Activated CD4-positive, alpha-beta T cell treated with anti-CD3 and anti-CD28 coated beads, Interleukin-2, amount 10 ng/mL, durations not matched to agents 24 days and 14 days (primary cell): ENCODE results near the gene SLC24A1. TPM values are rescaled to one million over a fixed set of nuclear protein-coding genes. Genes with fewer than 3 reads are reported as not detected.

Experiments used
- DNase-seq: peaks from one replicate; pipeline ENCODE4 v3.0.0; 2022
- H3K27ac Mint-ChIP-seq: one replicate; pipeline ENCODE4 v1.8.0; 2022; ENCODE audit warnings: mild to moderate bottlenecking, mixed read lengths
- H3K27me3 Mint-ChIP-seq: one replicate; pipeline ENCODE4 v1.8.0; 2022; ENCODE audit warnings: mixed read lengths
- H3K36me3 Mint-ChIP-seq: one replicate; pipeline ENCODE4 v1.8.0; 2022; ENCODE audit warnings: low read depth, mild to moderate bottlenecking, mixed read lengths
- H3K4me1 Mint-ChIP-seq: one replicate; pipeline ENCODE4 v1.8.0; 2021; ENCODE audit warnings: mixed read lengths
- H3K4me3 Mint-ChIP-seq: one replicate; pipeline ENCODE4 v1.8.0; 2022; ENCODE audit warnings: mild to moderate bottlenecking, moderate library complexity, mixed read lengths
- H3K9me3 Mint-ChIP-seq: one replicate; pipeline ENCODE4 v1.8.0; 2021; ENCODE audit warnings: mixed read lengths
- intact Hi-C: fragments of 100-400 bp; cut with micrococcal nuclease; formaldehyde crosslinking; loops from one replicate; pipeline ENCODE4 v1.15.1; 2023
- total RNA-seq: library from RNA; stranded (reverse); gene quantifications from 2 replicates; pipeline ENCODE4 v1.2.3, GENCODE V29; 2022

The SLC24A1 gene
- total RNA-seq, 1 donor from 2014 or later, result 5.5 TPM

- H3K27ac Mint-ChIP-seq, result no peak overlapping the region
- H3K27me3 Mint-ChIP-seq, result no peaks in the 10 kb centered on the region
- H3K9me3 Mint-ChIP-seq, result no peaks in the 10 kb centered on the region
- H3K36me3 Mint-ChIP-seq, result peaks cover 63% of the 10 kb centered on the region
- intact Hi-C loops, result no loop called here
- peaks cover 6% of the 10 kb centered on the region for H3K4me1 Mint-ChIP-seq
- no peak overlapping the region for H3K4me3 Mint-ChIP-seq
- no peak for DNase-seq
Observed at GRCh38 chr15:65690173-65690572, 68.4 kb downstream of the SLC24A1 start.

GRCh38 chr15:65690778-65691177 lies 69.0 kb downstream of the SLC24A1 start:
- Mint-ChIP-seq H3K4me1 (peaks cover 6% of the 10 kb centered on the region), H3K4me3 (no peak overlapping the region), H3K36me3 (peaks cover 61% of the 10 kb centered on the region), H3K9me3 (no peaks in the 10 kb centered on the region), H3K27me3 (no peaks in the 10 kb centered on the region), H3K27ac (no peak overlapping the region)
- intact Hi-C loops, result no loop called here
- DNase-seq, result no peak

GRCh38 chr15:65695081-65695480 lies 73.3 kb downstream of the SLC24A1 start:
- Mint-ChIP-seq H3K4me3 (no peak overlapping the region), H3K4me1 (no peaks in the 10 kb centered on the region), H3K27ac (no peak overlapping the region), H3K36me3 (peaks cover 43% of the 10 kb centered on the region), H3K27me3 (no peaks in the 10 kb centered on the region), H3K9me3 (no peaks in the 10 kb centered on the region)
- DNase-seq, result no peak
- intact Hi-C loops, result no loop called here

Other genes starting within 250 kb of the SLC24A1 start
- not detected in 2 replicates for gene IGDCC3, start 243.9 kb upstream of the SLC24A1 start, total RNA-seq
- gene IGDCC4, start 199.0 kb upstream of the SLC24A1 start, total RNA-seq, result 0.19 and 0.26 TPM in 2 replicates
- 31.4 and 36.0 TPM in 2 replicates for gene DPP8, start 104.2 kb upstream of the SLC24A1 start, total RNA-seq
- 39.4 and 45.1 TPM in 2 replicates for gene HACD3, start 91.5 kb upstream of the SLC24A1 start, total RNA-seq
- gene INTS14, start 10.8 kb upstream of the SLC24A1 start, total RNA-seq, result 46.4 and 49.2 TPM in 2 replicates
- 44.2 and 48.3 TPM in 2 replicates for gene DENND4A, start 170.4 kb downstream of the SLC24A1 start, total RNA-seq
- gene RAB11A, start 247.6 kb downstream of the SLC24A1 start, total RNA-seq, result 163 TPM in 2 replicates